Astrocyte (in vitro differentiated cells and primary cell): ENCODE measurements around the gene ZFYVE19. TPM values are rescaled to one million over a fixed set of nuclear protein-coding genes. Genes with fewer than 3 reads are reported as not detected.

Source experiments
- DNase-seq: peaks from one replicate; pipeline ENCODE4 v3.0.0-alpha.2; 2010; ENCODE audit warnings: low read depth
- FAIRE-seq: peaks from 2 replicates; lab custom pipeline; 2011; peaks lifted over from hg19 to GRCh38; lab: Jason Lieb, UNC
- H2AFZ ChIP-seq: 2 replicates; pipeline ENCODE4 v1.6.0; 2012; ENCODE audit warnings: low read depth, low read length, inconsistent platforms
- H3K27ac ChIP-seq: 2 replicates; pipeline ENCODE4 v1.5.1; 2011; ENCODE audit warnings: low read depth, low read length, inconsistent platforms
- H3K27me3 ChIP-seq: 2 replicates; pipeline ENCODE4 v1.6.0; 2011; ENCODE audit warnings: low read length, inconsistent platforms; ENCODE audit not compliant: insufficient read depth
- H3K36me3 ChIP-seq: 2 replicates; pipeline ENCODE4 v1.5.1; 2011; ENCODE audit warnings: low read length, inconsistent platforms; ENCODE audit not compliant: insufficient read depth
- H3K4me1 ChIP-seq: 2 replicates; pipeline ENCODE4 v1.5.1; 2011; ENCODE audit warnings: low read length, inconsistent platforms; ENCODE audit not compliant: insufficient read depth
- H3K4me2 ChIP-seq: 2 replicates; pipeline ENCODE4 v1.6.0; 2012; ENCODE audit warnings: low read length, inconsistent platforms
- H3K4me3 ChIP-seq: 2 replicates; pipeline ENCODE4 v1.5.1; 2011; ENCODE audit warnings: low read depth, mild to moderate bottlenecking, low read length, inconsistent platforms; ENCODE audit not compliant: insufficient read depth
- H3K79me2 ChIP-seq: 2 replicates; pipeline ENCODE4 v1.6.0; 2012; ENCODE audit warnings: mild to moderate bottlenecking, low read length, inconsistent platforms; ENCODE audit not compliant: insufficient read depth
- H3K9ac ChIP-seq: 2 replicates; pipeline ENCODE4 v1.6.0; 2012; ENCODE audit warnings: mild to moderate bottlenecking, low read length, inconsistent platforms
- H3K9me3 ChIP-seq: 2 replicates; pipeline ENCODE4 v1.5.1; 2012; ENCODE audit warnings: low read depth, mild to moderate bottlenecking, low read length, inconsistent platforms; ENCODE audit not compliant: insufficient read depth
- H4K20me1 ChIP-seq: 2 replicates; pipeline ENCODE4 v1.6.0; 2012; ENCODE audit warnings: low read length, inconsistent platforms; ENCODE audit not compliant: insufficient read depth
- H3K27ac Mint-ChIP-seq: one replicate; pipeline ENCODE4 v1.8.0; 2021; ENCODE audit warnings: mild to moderate bottlenecking, mixed read lengths; ENCODE audit not compliant: unreplicated experiment
- H3K27me3 Mint-ChIP-seq: one replicate; pipeline ENCODE4 v1.8.0; 2021; ENCODE audit warnings: low read depth, mixed read lengths; ENCODE audit not compliant: unreplicated experiment
- H3K36me3 Mint-ChIP-seq: one replicate; pipeline ENCODE4 v1.8.0; 2021; ENCODE audit warnings: low read depth, mixed read lengths; ENCODE audit not compliant: unreplicated experiment
- H3K4me1 Mint-ChIP-seq: one replicate; pipeline ENCODE4 v1.8.0; 2021; ENCODE audit warnings: low read depth, mixed read lengths; ENCODE audit not compliant: unreplicated experiment
- H3K4me3 Mint-ChIP-seq: one replicate; pipeline ENCODE4 v1.8.0; 2021; ENCODE audit warnings: mild to moderate bottlenecking, moderate library complexity, mixed read lengths; ENCODE audit not compliant: unreplicated experiment
- H3K9me3 Mint-ChIP-seq: one replicate; pipeline ENCODE4 v1.8.0; 2021; ENCODE audit warnings: mild to moderate bottlenecking, mixed read lengths; ENCODE audit not compliant: unreplicated experiment
- CTCF ChIP-seq: IDR thresholded peaks from 2 replicates; pipeline ENCODE4 v1.5.1; 2011; ENCODE audit warnings: low read depth, mild to moderate bottlenecking, inconsistent platforms, low read length, moderate library complexity; ENCODE audit not compliant: insufficient read depth
- EZH2 ChIP-seq: IDR thresholded peaks from 2 replicates; pipeline ENCODE4 v1.6.1; 2012; ENCODE audit warnings: mild to moderate bottlenecking, low read length, inconsistent platforms; ENCODE audit not compliant: insufficient read depth
- total RNA-seq: library from RNA; stranded (reverse); gene quantifications from 2 replicates; pipeline ENCODE4 v1.2.1, GENCODE V29; 2021

The ZFYVE19 gene
- total RNA-seq, 1 donor from 2014 or later, result 13.0 TPM

- FAIRE-seq (no peak), DNase-seq (no peak)
- no peak for TF ChIP-seq EZH2
- H3K9ac ChIP-seq, result no peak overlapping the region
- H3K27me3 ChIP-seq, result no peaks in the 10 kb centered on the region
- peaks cover 38% of the 10 kb centered on the region for H3K4me1 ChIP-seq
- H3K79me2 ChIP-seq, result peaks cover 41% of the 10 kb centered on the region
- H3K4me3 ChIP-seq, result no peak overlapping the region
- Mint-ChIP-seq H3K27ac (no peak overlapping the region), H3K36me3 (peaks cover 13% of the 10 kb centered on the region), H3K27me3 (no peaks in the 10 kb centered on the region), H3K9me3 (no peaks in the 10 kb centered on the region), H3K4me1 (peaks cover 15% of the 10 kb centered on the region), H3K4me3 (no peak overlapping the region)
- no peak overlapping the region for H3K27ac ChIP-seq
- peaks cover 6% of the 10 kb centered on the region for H3K36me3 ChIP-seq
- peaks cover 36% of the 10 kb centered on the region for H4K20me1 ChIP-seq
- no peaks in the 10 kb centered on the region for H3K9me3 ChIP-seq
- H3K4me2 ChIP-seq, result no peak overlapping the region
- H2AFZ ChIP-seq, result no peak overlapping the region
Observed at GRCh38 chr15:40789119-40789518, 17.8 kb upstream of the ZFYVE19 start.

- no peak overlapping the region for H3K4me3 ChIP-seq
- Mint-ChIP-seq H3K27me3 (no peaks in the 10 kb centered on the region), H3K36me3 (peaks cover 11% of the 10 kb centered on the region), H3K9me3 (no peaks in the 10 kb centered on the region), H3K27ac (no peak overlapping the region), H3K4me1 (peaks cover 15% of the 10 kb centered on the region), H3K4me3 (no peak overlapping the region)
- no peak overlapping the region for H3K4me2 ChIP-seq
- peaks cover 37% of the 10 kb centered on the region for H4K20me1 ChIP-seq
- peaks cover 3% of the 10 kb centered on the region for H3K36me3 ChIP-seq
- DNase-seq, result no peak
- no peaks in the 10 kb centered on the region for H3K27me3 ChIP-seq
- no peak overlapping the region for H3K9ac ChIP-seq
- H3K4me1 ChIP-seq, result peaks cover 38% of the 10 kb centered on the region
- H3K79me2 ChIP-seq, result peaks cover 40% of the 10 kb centered on the region
- FAIRE-seq, result no peak
- no peak overlapping the region for H2AFZ ChIP-seq
- H3K9me3 ChIP-seq, result no peaks in the 10 kb centered on the region
- no peak overlapping the region for H3K27ac ChIP-seq
- TF ChIP-seq EZH2 (no peak), CTCF (no peak)
Observed at GRCh38 chr15:40789999-40790398, 16.9 kb upstream of the ZFYVE19 start.

GRCh38 chr15:40790718-40791117 lies 16.2 kb upstream of the ZFYVE19 start:
- no peak for FAIRE-seq
- TF ChIP-seq CTCF (no peak), EZH2 (no peak)
- H3K27ac ChIP-seq, result peak overlapping the region; percentile 60

More at GRCh38 chr15:40790718-40791117, 16.2 kb upstream of the ZFYVE19 start:
- peaks cover 11% of the 10 kb centered on the region for H3K36me3 Mint-ChIP-seq
- peaks cover 39% of the 10 kb centered on the region for H3K79me2 ChIP-seq
- peaks cover 15% of the 10 kb centered on the region for H3K4me1 Mint-ChIP-seq
- peaks cover 3% of the 10 kb centered on the region for H3K36me3 ChIP-seq
- peaks cover 38% of the 10 kb centered on the region for H3K4me1 ChIP-seq
- H3K4me3 ChIP-seq, result no peak overlapping the region
- no peak overlapping the region for H3K9ac ChIP-seq
- H3K4me3 Mint-ChIP-seq, result no peak overlapping the region
- H3K27me3 Mint-ChIP-seq, result no peaks in the 10 kb centered on the region
- no peaks in the 10 kb centered on the region for H3K27me3 ChIP-seq
- H2AFZ ChIP-seq, result no peak overlapping the region
- H3K9me3 Mint-ChIP-seq, result no peaks in the 10 kb centered on the region
- DNase-seq, result peak; percentile 49
- no peak overlapping the region for H3K4me2 ChIP-seq
- H4K20me1 ChIP-seq, result peaks cover 34% of the 10 kb centered on the region
- H3K9me3 ChIP-seq, result no peaks in the 10 kb centered on the region
- no peak overlapping the region for H3K27ac Mint-ChIP-seq
